SH-SY5Y (cell line): ENCODE results near the gene TUNAR.

ENCODE experiments used
- GATA2 ChIP-seq: IDR thresholded peaks from 2 replicates; pipeline ENCODE4 v1.6.1; 2011; ENCODE audit warnings: mild to moderate bottlenecking, low read depth, low read length
- GATA3 ChIP-seq: IDR thresholded peaks from 2 replicates; pipeline ENCODE4 v1.6.1; 2011; ENCODE audit warnings: low read depth, mild to moderate bottlenecking, low read length, moderate library complexity

DNA sequence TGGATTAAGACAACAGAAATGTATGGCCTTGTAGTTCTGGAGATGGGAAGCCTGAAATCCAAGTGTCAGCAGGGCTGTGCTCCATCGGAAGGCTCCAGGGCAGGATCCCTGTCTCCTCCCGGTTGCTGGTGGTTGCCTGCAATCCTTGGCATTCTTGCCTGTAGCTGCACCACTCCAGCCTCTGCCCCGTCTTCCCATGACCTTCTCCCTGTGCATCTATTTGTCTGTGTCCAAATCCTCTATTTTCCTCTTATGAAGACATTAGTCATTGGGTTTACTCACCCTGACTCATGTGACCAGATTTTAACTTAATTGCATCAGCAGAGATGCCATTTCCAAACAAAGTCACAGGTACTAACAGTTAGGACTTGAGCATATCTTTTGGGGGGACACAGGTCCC is 15.1 kb downstream of the TUNAR start:
- TF ChIP-seq GATA2 (no peak), GATA3 (no peak)
